NOMO-1 treated with dmso at 0.1 percent for 144 hours (cell line): ENCODE data around the gene SLC25A23.
A peak's percentile ranks its signal among the peaks of the same experiment; 100 is the strongest.

ENCODE experiments used
- DNase-seq: peaks from one replicate; lab custom pipeline; 2025; ENCODE audit not compliant: unreplicated experiment; lab: John Stamatoyannopoulos, UW

Gene SLC25A23

GRCh38 chr19:6425732-6426620, 33.6 kb downstream of the SLC25A23 start:
- no peak for DNase-seq

- peak; percentile 100 for DNase-seq
Measured at GRCh38 chr19:6424939-6425731, 34.5 kb downstream of the SLC25A23 start.

- no peak for DNase-seq
Measured at GRCh38 chr19:6424195-6424938, 35.2 kb downstream of the SLC25A23 start, which contains the start of gene KHSRP. KHSRP (minus strand) TSS chr19:6424811; CDS start chr19:6424701, 110 bp downstream.

- DNase-seq = no peak
Measured at GRCh38 chr19:6423499-6424194, 35.9 kb downstream of the SLC25A23 start.

GRCh38 chr19:6421075-6422014, 38.2 kb downstream of the SLC25A23 start:
- no peak for DNase-seq

- DNase-seq = no peak
Measured at GRCh38 chr19:6418562-6418932, 41.0 kb downstream of the SLC25A23 start.

GRCh38 chr19:6417713-6418561, 41.7 kb downstream of the SLC25A23 start:
- DNase-seq = no peak

- DNase-seq = no peak
Measured at GRCh38 chr19:6416658-6417405, 42.8 kb downstream of the SLC25A23 start.

GRCh38 chr19:6415591-6416190, 43.9 kb downstream of the SLC25A23 start:
- no peak for DNase-seq

GRCh38 chr19:6414793-6415590, 44.6 kb downstream of the SLC25A23 start:
- no peak for DNase-seq

- no peak for DNase-seq
Measured at GRCh38 chr19:6413721-6414643, 45.6 kb downstream of the SLC25A23 start.

GRCh38 chr19:6413291-6413690, 46.3 kb downstream of the SLC25A23 start:
- no peak for DNase-seq

- no peak for DNase-seq
Measured at GRCh38 chr19:6412447-6413091, 47.0 kb downstream of the SLC25A23 start.

- no peak for DNase-seq
Measured at GRCh38 chr19:6412061-6412446, 47.5 kb downstream of the SLC25A23 start.

- no peak for DNase-seq
Measured at GRCh38 chr19:6409346-6409745, 50.2 kb downstream of the SLC25A23 start.
